ENCODE data around the gene MR1.

DNA sequence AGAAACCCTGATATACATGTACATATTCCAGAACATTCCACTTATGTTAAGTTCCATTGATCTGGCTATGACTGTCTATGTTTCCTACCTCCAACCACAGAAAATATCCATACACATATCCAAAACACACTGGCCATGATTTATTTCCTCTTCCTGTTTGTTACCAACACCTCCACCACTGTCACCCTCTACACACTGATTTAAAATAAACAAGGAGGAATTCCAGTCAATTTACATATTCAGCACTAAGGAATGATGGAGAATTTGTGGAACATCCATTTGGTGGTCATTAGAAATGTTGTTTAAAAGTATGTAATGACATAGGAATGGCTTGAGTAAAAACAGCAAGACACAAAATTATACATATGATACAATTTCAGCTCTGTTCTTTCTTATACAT, 5.6 kb upstream of the MR1 start:
- no peak for TF ChIP-seq POLR2A (IDR thresholded peaks at IDR 0.05)
- TF ChIP-seq, protein P1, sequence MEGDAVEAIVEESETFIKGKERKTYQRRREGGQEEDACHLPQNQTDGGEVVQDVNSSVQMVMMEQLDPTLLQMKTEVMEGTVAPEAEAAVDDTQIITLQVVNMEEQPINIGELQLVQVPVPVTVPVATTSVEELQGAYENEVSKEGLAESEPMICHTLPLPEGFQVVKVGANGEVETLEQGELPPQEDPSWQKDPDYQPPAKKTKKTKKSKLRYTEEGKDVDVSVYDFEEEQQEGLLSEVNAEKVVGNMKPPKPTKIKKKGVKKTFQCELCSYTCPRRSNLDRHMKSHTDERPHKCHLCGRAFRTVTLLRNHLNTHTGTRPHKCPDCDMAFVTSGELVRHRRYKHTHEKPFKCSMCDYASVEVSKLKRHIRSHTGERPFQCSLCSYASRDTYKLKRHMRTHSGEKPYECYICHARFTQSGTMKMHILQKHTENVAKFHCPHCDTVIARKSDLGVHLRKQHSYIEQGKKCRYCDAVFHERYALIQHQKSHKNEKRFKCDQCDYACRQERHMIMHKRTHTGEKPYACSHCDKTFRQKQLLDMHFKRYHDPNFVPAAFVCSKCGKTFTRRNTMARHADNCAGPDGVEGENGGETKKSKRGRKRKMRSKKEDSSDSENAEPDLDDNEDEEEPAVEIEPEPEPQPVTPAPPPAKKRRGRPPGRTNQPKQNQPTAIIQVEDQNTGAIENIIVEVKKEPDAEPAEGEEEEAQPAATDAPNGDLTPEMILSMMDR (IDR thresholded peaks at IDR 0.05 in 4 of 5, conservative IDR thresholded peaks at IDR 0.05 in 1 of 5), result no peak

Data from gastrocnemius medialis (tissue), 4 donors.